OCI-LY1 (cell line): ENCODE data around the gene TNS1.

ENCODE experiments used
- CTCF ChIP-seq: fragments of 200-600 bp; sonication (generic), shearing (Covaris generic); IDR thresholded peaks from 2 replicates; pipeline ENCODE4 v1.5.1; 2017; ENCODE audit warnings: mild to moderate bottlenecking, antibody characterized with exemption, low read length, moderate library complexity, mixed read lengths
- EZH2 ChIP-seq: fragments of 200-600 bp; sonication (generic), shearing (Covaris generic); IDR thresholded peaks from 2 replicates; pipeline ENCODE4 v1.8.0; 2017; ENCODE audit warnings: borderline replicate concordance, mixed run types, mild to moderate bottlenecking, antibody characterized with exemption, low read length, moderate library complexity, mixed read lengths

- no peak for TF ChIP-seq CTCF
- no peak for TF ChIP-seq EZH2
Measured at GRCh38 chr2:217919781-217920351, 82.9 kb downstream of the TNS1 start.
